Endometrial microvascular endothelial cells (primary cell): ENCODE results near the gene NKX2-1. TPM values are rescaled to one million over a fixed set of nuclear protein-coding genes. Genes with fewer than 3 reads are reported as not detected.

ENCODE experiments used
- in situ Hi-C: cut with HindIII; loops from 2 replicates; pipeline ENCODE4 v1.10.0; 2017; ENCODE audit warnings: low sequenced_read_pairs, low pct_unique_long_range_greater_than_20kb; ENCODE audit errors: inconsistent ontology term
- total RNA-seq: library from RNA; depleted of rRNA; stranded (reverse); fragments of >200 nt; gene quantifications from one replicate; pipeline ENCODE4 v1.2.3, GENCODE V29; 2015; ENCODE audit errors: inconsistent ontology term

The NKX2-1 gene
- total RNA-seq, 1 donor from 2014 or later: not detected

DNA sequence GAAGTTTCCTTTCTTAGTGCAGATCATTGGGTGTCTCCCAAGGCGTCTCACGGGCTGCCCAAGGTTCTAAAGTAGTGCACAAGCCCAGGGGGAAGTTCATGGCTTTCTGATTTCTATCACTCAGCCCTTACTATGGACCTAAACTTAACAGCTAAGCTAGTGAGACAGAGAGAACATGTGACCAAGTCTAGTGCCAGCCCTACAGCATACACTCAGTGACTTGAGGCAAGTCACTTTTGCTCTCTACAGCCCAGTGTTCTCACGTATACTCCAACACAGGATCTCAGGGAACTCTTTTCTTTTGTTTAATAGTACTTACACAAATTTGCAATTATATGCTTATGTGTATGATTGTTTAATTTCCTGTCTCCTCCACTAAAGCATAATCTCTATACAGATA lies 48.6 kb downstream of the NKX2-1 start:
- in situ Hi-C loops: no loop called here

DNA sequence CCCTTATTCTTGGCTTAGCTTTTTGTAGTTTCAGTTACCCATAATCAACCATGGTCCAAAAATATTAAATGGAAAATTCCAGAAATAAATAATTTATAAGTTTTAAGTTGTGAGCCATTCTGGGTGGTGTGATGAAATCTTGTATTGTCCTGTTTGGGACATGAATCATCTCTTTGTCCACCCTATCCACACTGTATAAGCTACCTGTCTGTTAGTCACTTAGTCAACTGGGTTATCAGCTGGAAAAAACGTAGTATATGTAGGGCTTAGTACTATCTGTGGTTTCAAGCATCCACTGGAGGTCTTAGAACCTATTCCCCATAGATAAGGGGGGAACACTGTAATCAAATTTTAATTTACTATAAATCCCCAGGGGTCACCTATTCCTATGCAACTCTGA lies 52.7 kb downstream of the NKX2-1 start:
- in situ Hi-C loops: no loop called here

Other genes with a start within 250 kb of the NKX2-1 start
- 6.7 TPM for gene MBIP, start 199.6 kb downstream of the NKX2-1 start, total RNA-seq
- gene NKX2-8, start 62.4 kb upstream of the NKX2-1 start, total RNA-seq: not detected
- not detected for gene PAX9, start 141.6 kb upstream of the NKX2-1 start, total RNA-seq